Right lobe of liver (tissue), 6 donors: ENCODE data around the gene SSH2. TPM values are rescaled to one million over a fixed set of nuclear protein-coding genes. Genes with fewer than 3 reads are reported as not detected.

Experiments
- ATAC-seq, 4 donors: fragments of 200-7000 bp; cut with Tn5 transposase; one replicate each; pipeline ENCODE4 v1.9.1; 2020; ENCODE audit warnings: mild to moderate bottlenecking in 4 of 4, moderate library complexity in 4 of 4
- DNase-seq, 3 donors: peaks; one replicate each; pipeline ENCODE4 v3.0.0-alpha.2; 2020
- H3K27ac ChIP-seq, 3 donors: fragments of 200-600 bp; one replicate each; pipeline ENCODE4 v1.8.0; 2022
- H3K27me3 ChIP-seq, 2 donors: fragments of 200-600 bp; one replicate each; pipeline ENCODE4 v1.8.0; 2022
- H3K36me3 ChIP-seq, 4 donors: fragments of 200-600 bp; sonication (generic) in 1 of 4; one replicate each; pipeline versions ENCODE4 v1.5.1 to v1.8.0; 2017 to 2022; ENCODE audit warnings: control low read depth in 1 of 4
- H3K4me1 ChIP-seq, 4 donors: fragments of 200-600 bp; sonication (generic) in 1 of 4; one replicate each; pipeline versions ENCODE4 v1.5.1 to v1.8.0; 2017 to 2022; ENCODE audit warnings: control low read depth in 1 of 4
- H3K4me3 ChIP-seq, 3 donors: fragments of 200-600 bp; one replicate each; pipeline ENCODE4 v1.8.0; 2022
- H3K9me3 ChIP-seq, 4 donors: fragments of 200-600 bp; sonication (generic) in 1 of 4; one replicate each; pipeline versions ENCODE4 v1.5.1 to v1.8.0; 2017 to 2022; ENCODE audit warnings: control low read depth in 1 of 4
- POLR2A ChIP-seq: fragments of 450-650 bp; IDR thresholded peaks from one replicate; pipeline ENCODE4 v1.6.1; 2017; ENCODE audit warnings: antibody characterized with exemption, mild to moderate bottlenecking
- WGBS: methylation state at CpG from one replicate; pipeline ENCODE4 v1.1.6; 2018; ENCODE audit warnings: low coverage, low lambda C conversion rate; ENCODE audit not compliant: insufficient coverage; ENCODE audit errors: missing lambda C conversion rate; 5-methylcytosine and 5-hydroxymethylcytosine counted together
- intact Hi-C, 2 donors: fragments of 100-400 bp; cut with DNase I; formaldehyde crosslinking; loops; one replicate each; pipeline versions ENCODE4 v1.11.2 to v1.14.1; 2022
- total RNA-seq, 6 experiments: library from RNA; depleted of rRNA in 2 of 6; stranded (reverse); fragments of >200 nt in 2 of 6; fragmentation: NEBNext Ultra II Directional in 3 of 6; extraction: Animal tissue kit (Norgen Biotek cat#: 25700) in 3 of 6; gene quantifications; one replicate each; pipeline versions ENCODE4 v1.1.0 to v1.2.4, GENCODE V29; 2016 to 2023
- TF ChIP-seq, protein P1 (sequence below), 4 donors: fragments of 200-600 bp in 3 of 4; fragments of 450-650 bp in 1 of 4; IDR thresholded peaks; one replicate each; pipeline versions ENCODE4 v1.5.1 to v1.8.0; 2016 to 2022; ENCODE audit warnings: antibody characterized with exemption in 4 of 4, mild to moderate bottlenecking in 2 of 4
- donor health status: DM: no; HTN: yes; CAD: no.
- donor health status: DM: no; HTN: no; CAD: no.
- donor health status: DM: no; HTN: no; CAD: no.
- donor health status: DM: no; HTN: yes; CAD: no.
- donor health status: DM: no; HTN: yes; CAD: no.

Gene SSH2
- total RNA-seq, 6 experiments from 2014 or later, result 8.0 to 12.7 (median 10.5) TPM

- TF ChIP-seq POLR2A, result no peak
- Histone ChIP-seq H3K36me3 (peaks cover 0 to 1% (median 0%) of the 10 kb centered on the region in 4 donors), H3K4me3 (no peak overlapping the region), H3K9me3 (no peaks in the 10 kb centered on the region), H3K4me1 (peaks cover 0 to 21% (median 0%) of the 10 kb centered on the region in 4 donors), H3K27ac (peak overlapping the region in 2 of 3 donors; percentile 12 to 28), H3K27me3 (no peaks in the 10 kb centered on the region)
- peak; percentile 15 to 71 (median 51) for ATAC-seq
- 27% methylated on average over 3 of the region's 5 CpGs for WGBS
- intact Hi-C loops, result no loop called here
- DNase-seq, result no peak
Observed at GRCh38 chr17:29645515-29646051, 284.4 kb downstream of the SSH2 start.

DNA sequence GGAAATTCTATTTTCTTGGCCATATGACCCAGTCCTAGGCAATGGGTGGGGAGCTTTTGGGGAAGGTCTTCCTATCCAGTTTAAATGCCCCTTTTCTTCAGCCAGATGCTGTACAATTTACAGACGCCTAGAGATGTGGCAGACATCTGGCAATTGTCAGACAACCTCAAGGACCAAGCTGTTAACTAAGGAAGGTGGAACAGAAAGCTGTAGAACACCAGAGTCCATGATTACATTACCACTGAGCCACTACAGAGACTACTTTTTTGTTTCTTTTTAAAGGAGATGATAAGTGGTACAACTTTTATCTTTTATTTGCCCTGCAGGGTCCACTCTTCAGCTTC lies 286.2 kb downstream of the SSH2 start:
- peaks cover 0 to 21% (median 0%) of the 10 kb centered on the region in 4 donors for H3K4me1 ChIP-seq
- TF ChIP-seq, protein P1, sequence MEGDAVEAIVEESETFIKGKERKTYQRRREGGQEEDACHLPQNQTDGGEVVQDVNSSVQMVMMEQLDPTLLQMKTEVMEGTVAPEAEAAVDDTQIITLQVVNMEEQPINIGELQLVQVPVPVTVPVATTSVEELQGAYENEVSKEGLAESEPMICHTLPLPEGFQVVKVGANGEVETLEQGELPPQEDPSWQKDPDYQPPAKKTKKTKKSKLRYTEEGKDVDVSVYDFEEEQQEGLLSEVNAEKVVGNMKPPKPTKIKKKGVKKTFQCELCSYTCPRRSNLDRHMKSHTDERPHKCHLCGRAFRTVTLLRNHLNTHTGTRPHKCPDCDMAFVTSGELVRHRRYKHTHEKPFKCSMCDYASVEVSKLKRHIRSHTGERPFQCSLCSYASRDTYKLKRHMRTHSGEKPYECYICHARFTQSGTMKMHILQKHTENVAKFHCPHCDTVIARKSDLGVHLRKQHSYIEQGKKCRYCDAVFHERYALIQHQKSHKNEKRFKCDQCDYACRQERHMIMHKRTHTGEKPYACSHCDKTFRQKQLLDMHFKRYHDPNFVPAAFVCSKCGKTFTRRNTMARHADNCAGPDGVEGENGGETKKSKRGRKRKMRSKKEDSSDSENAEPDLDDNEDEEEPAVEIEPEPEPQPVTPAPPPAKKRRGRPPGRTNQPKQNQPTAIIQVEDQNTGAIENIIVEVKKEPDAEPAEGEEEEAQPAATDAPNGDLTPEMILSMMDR (IDR thresholded peaks at IDR 0.05), result no peak
- no peak for TF ChIP-seq POLR2A
- H3K27me3 ChIP-seq, result no peaks in the 10 kb centered on the region
- 67% methylated on average over 1 of the region's 1 CpG for WGBS
- intact Hi-C loops, result no loop called here
- H3K27ac ChIP-seq, result no peak overlapping the region
- DNase-seq (no peak), ATAC-seq (no peak)
- H3K9me3 ChIP-seq, result no peaks in the 10 kb centered on the region
- no peak overlapping the region for H3K4me3 ChIP-seq
- no peaks in the 10 kb centered on the region for H3K36me3 ChIP-seq

DNA sequence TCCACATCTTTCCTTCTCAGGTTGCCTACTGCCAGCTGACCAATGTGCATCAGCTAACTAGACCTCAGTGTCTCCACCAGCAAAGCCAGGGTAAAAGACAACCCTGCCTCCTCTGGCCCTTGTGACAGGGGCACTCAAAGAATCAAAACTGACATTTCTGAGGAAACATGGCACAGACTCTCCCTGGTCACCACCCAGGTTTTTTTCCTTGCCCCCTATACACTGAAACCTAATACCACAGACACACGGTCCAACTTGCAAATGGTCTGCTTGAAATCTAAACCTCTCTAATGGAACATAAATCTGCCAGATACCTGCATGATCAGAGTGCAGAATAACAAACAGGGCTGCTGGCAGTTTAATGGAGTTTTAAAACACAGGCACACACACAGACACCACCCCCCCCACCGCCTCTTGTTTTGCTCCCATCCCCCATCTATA lies 287.8 kb downstream of the SSH2 start:
- no peak overlapping the region for H3K4me3 ChIP-seq
- WGBS, result 97% methylated on average over 2 of the region's 2 CpGs
- DNase-seq, result no peak
- H3K9me3 ChIP-seq, result no peaks in the 10 kb centered on the region
- no peaks in the 10 kb centered on the region for H3K27me3 ChIP-seq
- H3K36me3 ChIP-seq, result no peaks in the 10 kb centered on the region
- TF ChIP-seq, protein P1 (IDR thresholded peaks at IDR 0.05), result no peak
- no peak for TF ChIP-seq POLR2A
- H3K4me1 ChIP-seq, result peaks cover 0 to 21% (median 0%) of the 10 kb centered on the region in 4 donors
- intact Hi-C loops, result no loop called here
- no peak for ATAC-seq
- no peak overlapping the region for H3K27ac ChIP-seq

DNA sequence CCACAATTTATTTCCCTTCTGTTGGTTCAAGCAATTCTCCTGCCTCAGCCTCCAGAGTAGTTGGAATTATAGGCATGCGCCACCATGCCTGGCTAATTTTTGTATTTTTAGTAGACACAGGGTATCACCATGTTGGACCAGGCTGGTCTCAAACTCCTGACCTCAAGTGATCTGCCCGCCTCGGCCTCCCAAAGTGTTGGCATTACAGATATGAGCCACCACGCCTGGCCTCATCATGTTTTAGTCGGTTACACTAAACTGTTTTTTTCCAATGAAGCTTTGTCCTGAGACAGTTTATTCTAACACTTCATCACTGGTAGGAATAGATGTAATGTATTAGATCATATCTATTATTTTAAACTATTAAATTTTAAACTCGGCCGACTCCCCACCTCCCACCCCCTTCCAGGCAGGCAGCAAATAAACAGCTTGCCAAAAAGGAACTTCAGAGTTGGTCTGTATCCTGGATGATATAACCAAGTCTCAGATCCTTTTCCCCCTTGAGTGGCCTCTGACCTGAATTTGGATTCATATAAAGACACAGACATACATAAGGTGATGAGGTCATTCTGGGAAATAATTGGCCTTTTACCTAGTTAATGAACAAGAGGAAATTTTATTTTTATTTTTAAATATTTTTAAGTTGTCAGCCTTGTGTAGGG lies 288.9 kb downstream of the SSH2 start:
- Histone ChIP-seq H3K27me3 (no peaks in the 10 kb centered on the region), H3K27ac (no peak overlapping the region), H3K4me3 (no peak overlapping the region), H3K36me3 (no peaks in the 10 kb centered on the region), H3K9me3 (no peaks in the 10 kb centered on the region), H3K4me1 (peaks cover 0 to 17% (median 0%) of the 10 kb centered on the region in 4 donors)
- WGBS, result 76% methylated on average over 7 of the region's 7 CpGs
- peak; percentile 18 to 62 (median 38) for ATAC-seq
- intact Hi-C loops, result no loop called here
- peak in 1 of 3 donors; percentile 17 for DNase-seq
- no peak for TF ChIP-seq POLR2A
- TF ChIP-seq, protein P1 (IDR thresholded peaks at IDR 0.05), result no peak

- H3K9me3 ChIP-seq, result no peaks in the 10 kb centered on the region
- DNase-seq (no peak), ATAC-seq (peak in 1 of 4 donors; percentile 7)
- H3K4me1 ChIP-seq, result peaks cover 0 to 12% (median 0%) of the 10 kb centered on the region in 4 donors
- H3K27ac ChIP-seq, result no peak overlapping the region
- WGBS, result 49% methylated on average over 2 of the region's 2 CpGs
- peaks cover 0 to 3% (median 0%) of the 10 kb centered on the region in 4 donors for H3K36me3 ChIP-seq
- intact Hi-C loops, result no loop called here
- TF ChIP-seq, protein P1 (IDR thresholded peaks at IDR 0.05), result no peak
- TF ChIP-seq POLR2A, result no peak
- H3K27me3 ChIP-seq, result no peaks in the 10 kb centered on the region
- H3K4me3 ChIP-seq, result no peak overlapping the region
Observed at GRCh38 chr17:29640413-29640812, 289.6 kb downstream of the SSH2 start.
